ENCODE results near the gene NUDT9. TPM values are rescaled to one million over a fixed set of nuclear protein-coding genes. Genes with fewer than 3 reads are reported as not detected.
"Not testable (repeated sequence)": the region's sequence is repeated elsewhere in the genome, so short reads cannot be mapped to it uniquely, and the experiment has no call there.

NUDT9 gene
- total RNA-seq, 1 donor from 2014 or later, result 44.1 TPM

DNA sequence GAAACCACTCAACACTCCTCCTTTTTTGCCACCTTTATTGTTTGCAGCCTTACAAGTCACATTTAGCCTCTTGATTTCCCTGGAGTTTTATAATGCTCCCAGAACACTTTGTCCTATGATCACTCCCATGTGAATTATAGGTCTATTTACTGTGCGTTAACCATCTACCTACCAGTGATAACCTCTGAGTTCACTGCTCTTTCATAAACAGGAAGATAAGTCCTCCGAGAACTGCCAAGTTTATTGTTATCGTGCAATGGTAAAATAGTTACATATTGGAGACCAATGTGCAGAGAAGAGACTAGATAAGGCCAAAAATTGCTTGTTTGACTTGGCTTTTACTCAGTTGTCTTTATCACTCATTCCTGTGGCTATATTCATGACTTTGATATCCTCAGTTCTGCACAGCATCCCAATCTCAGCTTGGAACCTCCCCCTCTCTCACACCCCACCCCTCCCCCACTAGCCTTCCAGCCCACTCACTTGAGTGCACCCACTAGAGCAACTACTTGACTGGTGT is 12.9 kb upstream of the NUDT9 start:
- DNase-seq (ENCODE audit: low read depth), result no peak

DNA sequence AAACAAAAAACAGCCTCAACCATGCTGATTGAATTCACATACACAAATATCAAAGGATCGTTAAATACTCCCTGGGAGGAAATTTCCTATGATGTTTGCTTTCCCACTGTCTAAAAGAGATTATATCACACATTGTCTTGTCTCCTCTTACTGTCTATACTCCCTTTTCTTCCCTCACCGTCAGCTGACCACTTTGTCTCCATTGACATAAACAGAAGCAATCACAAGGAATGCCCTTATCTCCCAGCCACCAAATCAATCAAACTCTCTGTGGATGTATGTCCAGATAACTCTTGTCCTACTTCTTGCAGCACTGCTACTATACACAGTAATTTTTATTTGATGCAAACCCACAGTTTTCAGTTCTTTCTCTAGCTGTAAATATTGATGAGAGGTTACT is 12.2 kb upstream of the NUDT9 start:
- DNase-seq (ENCODE audit: low read depth), result no peak

DNA sequence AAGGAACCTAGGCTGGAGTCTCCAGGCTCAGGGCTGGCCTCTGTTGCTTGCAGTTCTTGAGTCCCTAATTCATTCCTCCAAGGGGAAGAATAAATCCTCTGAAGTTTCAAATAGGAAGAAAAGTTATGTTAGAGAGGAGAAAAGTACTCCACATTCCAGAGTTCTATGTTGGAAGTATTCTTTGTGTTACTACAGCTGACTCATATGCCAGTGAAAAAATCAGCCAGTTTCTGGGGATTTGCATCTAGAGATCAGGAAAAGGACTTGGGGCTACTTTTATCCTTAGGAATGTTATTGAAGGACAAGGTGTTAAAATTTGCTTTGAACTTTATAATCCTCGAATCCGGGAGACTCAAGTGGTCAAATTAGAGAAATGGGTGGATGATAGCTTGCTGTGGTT is 11.7 kb upstream of the NUDT9 start:
- DNase-seq (ENCODE audit: low read depth), result no peak

DNA sequence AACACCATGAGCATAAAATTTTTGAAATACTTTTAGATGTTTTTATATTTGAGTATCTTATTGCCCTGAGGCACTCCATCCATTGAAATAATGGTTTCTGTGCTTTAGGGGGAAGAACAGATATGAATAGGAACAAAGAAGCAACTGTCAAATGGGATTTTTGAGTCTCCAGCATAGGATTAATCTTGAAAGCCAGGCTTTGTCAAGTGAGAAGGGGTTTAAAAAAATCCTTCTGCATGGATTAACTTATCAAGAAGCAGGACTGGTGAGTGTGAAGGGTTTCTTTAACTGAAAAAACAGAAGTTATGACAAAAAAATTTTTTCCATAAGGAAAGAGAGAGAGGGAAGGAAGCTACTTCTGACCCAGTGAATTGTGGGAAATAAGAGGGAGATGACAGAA is 7.6 kb upstream of the NUDT9 start:
- DNase-seq (ENCODE audit: low read depth), result no peak

DNA sequence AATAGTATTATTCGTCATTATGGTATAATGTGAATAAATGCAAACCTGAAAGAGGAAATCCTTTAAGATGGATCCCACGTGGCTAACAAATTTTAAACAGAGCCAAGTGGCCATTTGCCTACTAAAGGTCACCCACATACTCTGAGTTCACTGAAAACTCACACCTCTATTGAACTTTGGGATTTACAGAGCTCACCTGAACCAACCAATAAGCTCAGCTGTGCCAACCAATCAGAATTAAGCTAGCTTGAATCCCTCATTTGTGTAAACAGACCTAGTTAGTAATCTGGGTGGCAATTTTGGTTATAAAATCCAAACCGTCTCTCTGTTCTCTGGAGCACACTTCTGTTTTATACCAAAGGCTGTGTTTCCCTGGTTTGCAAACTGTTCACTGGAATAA is 5.4 kb upstream of the NUDT9 start:
- DNase-seq (ENCODE audit: low read depth), result no peak

DNA sequence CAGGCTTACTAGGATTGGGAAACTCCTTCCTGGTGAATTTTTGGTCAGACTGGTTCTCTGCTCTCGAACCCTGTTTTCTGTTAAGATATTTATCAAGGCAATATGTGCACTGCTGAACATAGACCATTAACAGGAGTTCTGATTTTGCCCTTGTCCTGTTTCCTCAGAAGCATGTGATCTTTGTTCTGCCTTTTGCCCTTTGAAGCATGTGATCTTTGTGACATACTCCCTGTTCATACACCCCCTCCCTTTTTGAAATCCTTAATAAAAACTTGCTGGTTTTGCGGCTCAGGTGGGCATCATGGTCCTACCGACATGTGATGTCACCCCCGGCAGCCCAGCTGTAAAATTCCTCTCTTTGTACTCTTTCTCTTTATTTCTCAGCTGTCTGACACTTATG is 4.0 kb upstream of the NUDT9 start:
- not testable (repeated sequence) for DNase-seq (ENCODE audit: low read depth)

DNA sequence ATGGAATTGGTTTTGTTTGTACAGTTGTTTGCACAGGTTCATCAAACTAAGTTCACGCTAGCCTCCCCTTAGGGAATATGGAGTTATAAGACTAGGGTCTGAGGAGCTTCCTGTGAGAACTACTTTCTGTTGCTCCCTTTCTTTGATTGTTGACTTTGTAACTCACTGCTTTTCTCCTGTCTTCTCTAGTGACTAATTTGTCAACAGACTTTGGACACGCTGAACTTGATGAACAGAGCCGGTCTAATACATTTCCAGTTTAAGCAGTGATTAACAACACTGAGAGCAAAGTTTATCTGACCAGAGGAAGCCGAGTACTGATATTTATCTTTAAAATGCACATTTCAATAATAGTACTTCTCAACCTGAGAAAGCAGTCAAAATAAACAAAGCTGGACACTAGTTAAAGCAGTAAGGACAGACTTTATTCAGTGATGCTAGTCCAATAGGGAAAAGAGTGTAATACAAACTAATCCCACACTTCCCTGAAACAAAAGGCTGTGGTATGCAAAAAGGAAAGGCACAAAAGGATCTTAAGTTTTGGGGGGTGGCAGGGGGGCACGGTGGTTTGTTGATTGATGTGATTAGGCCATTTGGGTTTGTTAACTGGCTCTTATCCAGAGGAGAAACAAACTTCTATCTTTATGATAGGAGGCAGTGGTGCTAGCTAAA is 2.7 kb upstream of the NUDT9 start:
- peak; percentile 32 for DNase-seq (ENCODE audit: low read depth)

DNA sequence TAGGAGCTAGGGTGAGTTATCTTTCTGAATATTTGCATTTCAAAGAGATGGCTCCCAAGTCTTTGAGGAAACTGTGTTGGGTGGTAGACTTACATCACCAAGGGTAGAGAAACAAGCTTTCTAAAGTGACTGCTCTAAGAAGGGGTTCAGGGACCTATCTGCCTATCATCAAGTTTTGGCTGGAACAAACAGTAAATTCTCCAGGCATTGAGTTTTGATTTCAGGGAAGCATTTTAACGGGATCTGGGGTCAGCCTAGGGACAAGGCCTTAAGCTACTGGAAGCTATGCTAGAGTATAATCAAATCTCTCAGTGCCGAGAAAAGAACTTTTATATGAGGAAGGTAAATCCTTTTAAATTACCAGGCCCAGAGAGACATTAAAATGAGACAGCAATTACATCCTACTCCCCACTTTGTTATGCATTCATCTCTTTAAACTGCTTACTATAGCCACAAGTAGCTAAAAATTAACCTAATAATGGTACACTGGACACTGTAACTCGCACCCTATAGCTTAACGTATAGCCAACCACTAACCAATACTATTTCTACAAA is 2.0 kb upstream of the NUDT9 start:
- DNase-seq (ENCODE audit: low read depth), result no peak

DNA sequence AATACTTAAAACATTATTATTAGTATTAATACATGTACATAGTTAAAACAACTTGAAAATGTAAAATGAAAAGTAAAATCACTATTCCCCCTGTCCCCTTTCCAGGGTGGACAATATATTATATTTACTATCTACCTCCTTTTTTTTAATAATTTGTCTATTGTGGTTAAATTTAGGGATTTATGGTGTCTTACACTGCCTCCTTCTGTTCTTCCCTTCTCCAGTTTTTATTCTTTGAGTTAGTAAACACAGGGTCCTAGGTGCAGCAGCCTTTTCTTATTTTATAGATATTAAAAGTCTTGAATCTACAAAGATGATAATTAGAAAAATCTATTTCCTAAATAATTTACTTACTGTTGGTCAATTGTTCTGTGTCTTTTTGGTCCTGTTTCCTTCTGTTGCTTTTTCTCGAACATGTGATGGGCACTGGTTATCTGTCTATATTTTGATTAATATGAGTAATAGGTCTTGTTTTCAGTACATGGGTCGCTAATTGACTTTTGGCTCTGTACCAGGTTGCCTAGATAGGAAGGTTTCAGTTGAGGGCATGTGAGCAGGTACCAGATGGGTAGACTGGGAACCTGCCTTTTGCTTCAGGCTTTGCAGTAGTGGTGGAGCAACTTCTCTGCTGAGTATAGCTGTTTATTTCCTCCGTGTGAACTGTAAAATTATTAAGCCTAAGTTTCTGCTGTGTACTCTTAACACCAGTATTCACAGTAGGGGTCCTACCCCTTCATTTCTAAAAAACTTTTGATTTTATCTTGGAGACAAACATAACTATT is 1.1 kb downstream of the NUDT9 start:
- peak; percentile 35 for DNase-seq (ENCODE audit: low read depth)

DNA sequence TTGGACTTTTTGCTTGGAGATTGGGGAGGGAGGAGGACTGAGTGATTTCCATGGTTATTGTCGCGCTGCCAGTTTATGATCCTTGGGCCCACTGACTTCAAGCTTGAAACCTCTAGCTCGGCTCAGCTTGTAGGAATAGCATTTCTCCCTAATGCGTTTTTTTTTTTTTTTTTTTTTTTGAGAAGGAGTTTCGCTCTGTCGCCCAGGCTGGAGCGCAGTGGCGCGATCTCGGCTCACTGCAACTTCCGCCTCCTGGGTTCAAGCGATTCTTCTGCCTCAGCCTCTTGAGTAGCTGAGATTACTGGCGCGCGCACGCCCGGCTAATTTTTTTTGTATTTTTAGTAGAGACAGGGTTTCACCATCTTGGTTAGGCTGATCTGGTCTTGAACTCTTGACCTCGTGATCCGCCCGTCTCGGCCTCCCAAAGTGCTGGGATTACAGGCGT is 1.7 kb downstream of the NUDT9 start:
- DNase-seq (ENCODE audit: low read depth), result peak; percentile 7

DNA sequence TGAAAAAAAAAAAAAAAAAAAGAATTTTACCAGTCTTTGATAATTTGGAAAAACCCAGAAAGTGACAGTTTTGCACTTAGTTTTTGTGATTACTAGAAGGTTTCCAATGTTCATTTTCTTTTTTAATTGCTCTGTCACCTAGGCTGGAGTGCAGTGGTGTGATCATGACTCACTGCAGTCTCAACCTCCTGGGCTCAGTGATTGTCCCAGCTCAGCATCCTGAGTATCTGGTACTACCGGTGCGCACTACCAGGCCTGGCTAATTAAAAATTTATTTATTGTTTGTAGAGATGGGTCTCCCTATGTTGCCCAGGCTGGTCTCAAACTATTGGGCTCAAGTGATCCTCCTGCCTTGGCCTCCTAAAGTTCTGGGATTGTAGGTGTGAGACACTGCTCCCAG is 3.3 kb downstream of the NUDT9 start:
- peak; percentile 7 for DNase-seq (ENCODE audit: low read depth)

DNA sequence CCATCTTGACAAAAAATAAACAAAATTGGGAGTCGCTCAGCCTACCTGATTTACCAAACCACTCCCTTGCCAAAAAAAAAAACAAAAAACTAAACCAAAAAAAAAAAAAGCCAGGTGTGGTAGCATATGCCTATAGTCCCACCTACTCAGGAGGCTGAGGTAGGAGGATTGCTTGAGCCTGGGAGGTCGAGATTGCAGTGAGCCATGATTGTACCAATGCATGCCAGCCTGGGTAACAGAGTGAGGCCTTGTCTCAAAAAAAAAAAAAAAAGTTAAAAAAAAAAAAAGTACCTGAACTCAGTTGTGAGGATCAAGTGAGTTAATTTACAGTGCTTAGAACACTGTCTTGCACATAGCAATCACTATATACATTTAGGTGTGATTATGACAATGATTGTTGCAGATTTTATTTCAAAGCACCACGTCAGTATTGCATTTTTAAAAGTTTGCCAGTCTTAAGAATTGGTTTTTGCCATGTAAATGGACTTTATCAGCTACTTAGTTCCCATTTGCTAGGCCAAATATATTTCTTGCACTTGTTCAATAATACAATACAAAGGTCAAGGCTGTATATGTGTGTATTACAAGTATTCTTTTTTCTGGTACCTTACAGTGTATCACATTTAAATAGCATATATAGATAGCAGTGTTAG is 4.6 kb downstream of the NUDT9 start:
- DNase-seq (ENCODE audit: low read depth), result no peak

DNA sequence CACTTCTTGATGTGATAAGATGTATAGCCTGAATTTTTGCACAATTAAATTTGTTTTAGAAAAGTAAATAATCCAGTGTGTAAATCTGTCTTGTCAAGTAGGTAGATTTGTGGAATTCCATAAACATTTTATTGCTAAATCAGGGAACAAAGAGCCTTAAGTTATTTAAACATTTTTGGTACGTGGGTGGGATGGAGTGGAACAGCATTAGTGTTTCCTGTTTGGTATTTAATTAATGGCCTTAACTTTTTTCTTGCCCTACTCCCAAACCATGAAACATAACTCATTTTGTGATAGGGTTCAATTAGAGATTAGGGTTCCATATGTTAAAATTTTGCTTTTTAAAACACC is 5.1 kb downstream of the NUDT9 start:
- DNase-seq (ENCODE audit: low read depth), result peak; percentile 7

DNA sequence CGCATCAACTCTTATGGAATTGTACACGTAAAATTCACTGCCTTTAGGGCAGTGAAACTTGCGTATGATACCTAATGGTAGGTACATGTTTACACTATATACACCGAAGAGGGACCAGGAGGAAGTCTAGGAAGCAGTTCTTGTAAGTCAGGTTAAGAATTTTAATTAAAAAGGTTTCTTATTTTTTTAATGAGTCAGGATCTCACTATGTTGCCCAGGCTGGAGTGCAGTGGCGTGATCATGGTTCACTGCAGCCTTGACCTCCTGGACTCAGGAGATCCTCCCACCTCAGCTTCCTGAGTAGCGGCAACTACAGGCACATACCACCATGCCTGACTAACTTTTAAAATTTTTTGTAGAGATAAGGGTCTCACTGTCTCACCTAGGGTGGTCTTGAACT is 6.6 kb downstream of the NUDT9 start:
- DNase-seq (ENCODE audit: low read depth), result no peak

DNA sequence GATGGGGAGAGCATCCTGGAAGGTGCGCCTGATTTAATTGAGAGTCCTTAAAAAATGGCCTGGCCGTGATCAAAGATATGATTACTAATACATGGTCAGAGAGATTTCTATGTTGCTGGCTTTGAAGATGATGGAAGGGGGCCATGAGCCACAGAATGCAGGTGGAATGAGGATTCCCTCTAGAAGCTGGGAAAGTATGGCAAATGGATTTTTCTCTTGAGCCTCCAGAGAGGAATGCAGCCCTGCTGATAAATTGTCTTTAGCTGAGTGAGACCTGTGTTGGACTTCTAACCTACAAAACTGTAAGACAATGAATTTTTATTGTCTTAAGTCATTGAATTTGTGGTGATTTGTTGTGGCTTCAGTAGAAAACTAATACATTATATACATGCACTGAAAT is 7.7 kb downstream of the NUDT9 start:
- no peak for DNase-seq (ENCODE audit: low read depth)

DNA sequence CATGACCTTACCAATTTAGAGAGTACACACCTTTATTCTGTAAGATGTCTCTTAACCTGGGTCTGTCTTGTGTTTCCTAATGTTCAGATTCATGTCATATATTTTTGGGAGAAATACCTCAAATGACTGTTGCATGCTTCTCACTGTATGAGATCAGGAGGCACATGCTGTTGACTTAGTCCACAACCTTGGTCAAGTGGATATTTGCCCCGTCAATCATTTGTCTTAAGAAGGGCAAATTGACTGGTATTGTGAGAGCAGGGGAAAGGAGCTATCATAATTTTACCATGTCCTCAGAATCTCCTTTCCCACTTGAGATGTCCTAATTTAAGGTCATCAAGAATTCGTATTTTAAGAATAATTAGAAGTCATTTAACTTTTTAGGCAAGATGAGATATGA is 11.0 kb downstream of the NUDT9 start:
- DNase-seq (ENCODE audit: low read depth), result no peak

DNA sequence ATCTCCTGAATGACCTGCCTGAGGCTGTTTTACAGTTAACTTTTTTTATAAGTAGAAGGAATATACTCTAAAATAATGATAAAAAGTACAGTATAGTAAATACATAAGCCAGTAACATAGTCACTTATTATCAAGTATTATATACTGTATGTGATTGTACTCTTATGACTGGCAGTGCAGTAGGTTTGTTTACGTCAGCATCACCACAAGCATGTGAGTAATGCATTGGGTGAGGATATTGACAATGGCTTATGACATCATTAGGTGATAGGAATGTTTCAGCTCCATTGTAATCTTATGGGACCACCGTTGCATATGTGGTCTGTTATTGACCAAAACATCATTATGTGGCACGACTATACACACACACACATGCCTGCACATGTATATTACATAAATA is 20.5 kb downstream of the NUDT9 start:
- DNase-seq (ENCODE audit: low read depth), result no peak

DNA sequence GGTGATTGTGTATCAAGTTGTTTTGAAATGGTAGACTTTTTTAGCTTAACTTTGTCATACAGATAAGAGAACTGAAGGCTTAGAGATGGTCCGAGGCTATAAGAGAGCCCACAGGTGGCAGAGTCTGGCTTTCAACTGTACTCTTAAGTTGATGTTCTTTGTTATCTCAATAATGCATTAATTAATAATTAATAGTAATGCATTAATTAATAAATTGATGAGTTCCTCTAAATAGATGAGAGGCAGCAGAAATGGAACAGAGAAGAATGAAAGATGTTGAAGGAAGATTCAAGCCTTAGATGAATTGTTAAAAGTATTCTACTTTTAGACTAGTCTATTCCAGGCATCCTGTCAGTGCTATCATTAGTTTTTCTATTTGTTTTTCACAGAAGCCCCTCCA is 22.4 kb downstream of the NUDT9 start:
- no peak for DNase-seq (ENCODE audit: low read depth)

DNA sequence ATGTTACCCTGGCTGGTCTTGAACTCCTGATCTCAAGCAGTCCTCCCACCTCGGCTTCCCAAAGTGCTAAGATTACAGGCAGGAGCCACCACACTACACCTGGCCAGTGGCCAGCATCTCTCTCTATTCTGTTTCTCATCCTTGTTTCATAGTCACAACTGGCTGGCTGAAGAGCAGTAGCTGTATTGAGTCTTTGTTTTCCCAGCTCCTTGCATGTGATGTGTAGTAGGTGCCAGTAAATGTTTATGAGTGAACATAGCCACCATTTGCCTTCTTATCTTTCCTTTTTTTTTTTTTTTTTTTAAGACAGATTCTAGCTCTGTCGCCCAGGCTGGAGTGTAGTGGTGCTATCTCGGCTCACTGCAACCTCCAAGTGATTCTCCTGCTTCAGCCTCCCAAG is 23.6 kb downstream of the NUDT9 start:
- no peak for DNase-seq (ENCODE audit: low read depth)

DNA sequence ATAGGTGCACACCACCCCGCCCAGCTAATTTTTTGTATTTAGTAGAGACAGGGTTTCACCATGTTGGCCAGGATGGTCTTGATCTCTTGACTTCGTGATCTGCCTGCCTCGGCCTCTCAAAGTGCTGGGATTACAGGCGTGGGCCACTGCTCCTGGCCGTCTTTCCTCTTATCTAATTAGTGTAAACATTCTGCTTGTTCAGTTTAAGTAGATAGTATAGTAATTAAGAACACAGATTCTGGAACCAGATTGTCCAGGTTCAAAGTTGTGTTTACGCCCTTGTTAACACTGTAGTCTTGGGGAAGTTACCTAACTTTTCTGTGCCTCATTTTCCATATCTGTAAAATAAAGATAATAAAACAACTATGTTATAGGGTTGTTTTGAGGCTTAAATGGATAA is 24.0 kb downstream of the NUDT9 start:
- DNase-seq (ENCODE audit: low read depth), result not testable (repeated sequence)

DNA sequence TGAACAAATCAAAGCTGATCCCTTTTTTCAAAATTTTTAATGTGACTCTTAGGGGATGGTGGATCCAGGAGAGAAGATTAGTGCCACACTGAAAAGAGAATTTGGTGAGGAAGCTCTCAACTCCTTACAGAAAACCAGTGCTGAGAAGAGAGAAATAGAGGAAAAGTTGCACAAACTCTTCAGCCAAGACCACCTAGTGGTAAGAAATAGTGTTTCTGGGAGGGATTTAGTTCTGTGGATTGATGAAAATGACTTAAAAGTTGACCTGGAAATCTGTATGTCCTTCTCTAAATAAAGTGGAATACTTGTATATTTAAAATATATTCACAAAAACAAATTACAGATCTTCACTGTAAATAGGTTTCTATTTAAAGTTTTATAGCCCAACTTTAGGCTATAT is 29.2 kb downstream of the NUDT9 start:
- no peak for DNase-seq (ENCODE audit: low read depth)

DNA sequence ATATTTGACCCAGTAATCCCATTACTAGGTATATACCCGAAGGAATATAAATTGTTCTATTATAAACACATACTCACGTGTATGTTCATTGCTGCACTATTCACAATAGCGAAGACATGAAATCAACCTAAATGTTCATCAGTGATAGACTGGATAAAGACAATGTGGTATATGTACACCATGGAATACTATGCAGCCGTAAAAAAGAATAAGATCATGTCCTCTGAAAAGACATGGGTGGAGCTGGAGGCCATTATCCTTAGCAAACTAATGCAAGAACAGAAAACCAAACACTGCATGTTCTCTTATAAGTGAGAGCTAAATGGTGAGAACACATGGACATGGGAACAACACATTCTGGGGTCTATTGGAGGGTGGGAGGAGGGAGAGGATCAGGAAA is 36.5 kb downstream of the NUDT9 start:
- DNase-seq (ENCODE audit: low read depth), result no peak

DNA sequence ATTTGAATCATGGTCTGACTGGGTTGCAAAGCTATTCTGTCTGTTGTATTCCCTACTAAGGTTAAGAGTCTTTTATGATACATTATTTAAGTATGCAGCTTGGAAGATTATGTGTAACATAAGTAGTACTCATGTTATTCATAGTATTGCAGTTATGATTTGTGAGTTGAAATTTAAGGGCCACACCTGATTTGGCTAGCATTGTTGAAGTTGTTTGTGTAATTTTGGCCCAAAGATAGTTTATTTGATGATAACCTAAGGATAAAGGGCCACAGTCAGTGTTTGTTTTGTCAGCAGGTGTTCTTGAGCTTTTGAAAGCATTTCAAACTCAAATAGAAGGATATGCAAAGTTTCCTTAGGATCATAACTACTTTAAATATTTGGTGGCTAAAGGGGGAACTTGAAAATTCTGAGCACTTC is 38.9 kb downstream of the NUDT9 start:
- DNase-seq (ENCODE audit: low read depth), result no peak

Data from renal cortical epithelial cell (primary cell).